Hindlimb muscle (tissue), 1 donor: ENCODE measurements around the gene THSD4. TPM values are rescaled to one million over a fixed set of nuclear protein-coding genes. Genes with fewer than 3 reads are reported as not detected.
"Not testable (repeated sequence)": the region's sequence is repeated elsewhere in the genome, so short reads cannot be mapped to it uniquely, and the experiment has no call there.

ENCODE experiments used
- DNase-seq: peaks from one replicate; pipeline ENCODE4 v3.0.0-alpha.2; 2013
- polyA plus RNA-seq: library from polyadenylated mRNA; unstranded; fragments of 120-200 nt; gene quantifications from one replicate; pipeline ENCODE4 v1.2.1, GENCODE V29; 2013; ENCODE audit not compliant: insufficient read length

Gene THSD4
- polyA plus RNA-seq, 1 donor: 17.5 TPM

DNA sequence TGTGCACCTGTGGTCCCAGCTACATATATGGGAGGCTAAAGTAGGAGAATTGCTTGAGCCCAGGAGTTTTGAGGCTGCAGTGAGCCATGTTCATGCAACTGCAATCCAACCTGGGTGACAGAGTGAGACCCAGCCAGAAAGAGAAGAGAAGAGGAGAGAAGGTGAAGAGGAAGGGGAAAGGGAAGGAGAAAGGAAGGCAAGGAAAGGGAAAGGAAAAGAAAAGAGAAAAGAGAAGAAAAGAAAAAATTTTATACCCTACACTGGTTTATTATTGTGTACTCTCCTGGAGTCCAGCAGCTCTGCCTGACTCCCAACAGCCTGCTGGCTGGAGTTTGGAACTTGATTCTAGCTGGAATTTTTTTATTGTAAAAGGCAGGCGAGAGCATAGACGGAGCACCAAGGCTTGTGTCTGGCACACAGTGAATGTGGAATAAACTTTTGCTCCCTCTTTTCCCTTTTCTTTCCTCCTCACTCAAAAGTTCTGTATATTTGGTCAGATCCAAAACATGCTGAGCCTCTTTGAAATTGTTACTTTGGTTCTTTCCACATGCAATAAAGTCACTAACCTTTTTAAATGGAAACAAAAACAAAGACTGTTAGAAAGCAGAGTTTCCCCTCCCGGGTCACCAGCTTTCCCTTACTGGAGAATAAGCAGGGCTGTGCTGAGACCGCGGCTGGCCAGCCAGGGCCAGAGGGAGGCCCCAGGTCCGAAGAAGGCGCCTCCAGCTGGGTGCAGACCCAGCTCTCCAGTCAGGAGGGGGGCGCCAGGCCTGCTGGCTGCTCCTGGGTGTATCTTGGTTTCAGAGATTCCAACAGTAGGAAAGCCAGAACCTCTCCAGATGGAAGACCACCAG, 9.9 kb downstream of the THSD4 start:
- no peak for DNase-seq

DNA sequence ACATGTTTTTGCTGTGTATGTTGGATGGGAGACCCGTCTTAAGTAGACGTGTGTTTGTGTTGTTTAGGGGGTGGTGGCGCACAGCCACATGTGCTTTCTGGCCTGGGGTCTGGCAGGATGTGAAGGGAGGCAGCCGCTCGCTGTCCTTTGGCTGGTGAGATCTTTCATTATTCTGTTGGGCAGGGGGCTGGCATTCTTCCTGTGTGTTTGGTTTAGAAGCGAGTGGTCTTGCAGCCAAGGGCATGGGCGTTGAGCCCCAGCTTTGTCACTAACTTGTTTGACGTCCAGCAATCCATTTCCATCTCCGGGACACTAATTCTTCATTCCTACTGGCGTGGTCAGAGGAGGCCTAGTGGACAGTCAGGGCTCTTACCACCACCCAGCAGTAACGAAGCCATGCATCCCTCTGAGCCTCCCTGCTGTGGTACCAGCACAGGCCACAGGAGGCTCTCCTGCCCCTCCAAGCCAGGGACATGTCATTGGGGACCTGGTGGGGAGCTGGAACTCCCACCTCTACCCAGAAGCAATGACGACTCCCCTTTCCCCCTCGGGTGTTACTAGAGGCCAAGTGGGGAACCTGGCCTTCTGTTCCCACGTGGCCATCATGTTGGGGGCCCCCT, 10.7 kb downstream of the THSD4 start:
- DNase-seq: no peak

DNA sequence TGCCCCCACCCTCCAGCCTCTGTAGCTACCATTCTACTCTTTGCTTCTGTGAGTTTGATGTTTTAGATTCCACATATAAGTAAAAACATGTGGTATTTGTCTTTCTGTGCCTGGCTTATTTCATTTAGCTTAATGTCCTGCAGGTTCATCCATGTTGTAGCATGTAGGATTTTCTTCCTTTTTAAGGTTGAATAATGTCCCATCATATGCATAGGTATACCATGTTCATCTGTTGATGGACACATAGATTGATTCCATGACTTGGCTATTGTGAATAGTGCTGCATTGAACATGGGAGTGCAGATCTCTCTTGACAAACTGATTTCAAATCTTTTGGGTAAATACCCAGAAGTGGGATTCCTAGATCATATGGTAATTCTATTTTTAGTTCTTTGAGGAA, 11.8 kb downstream of the THSD4 start:
- no peak for DNase-seq

DNA sequence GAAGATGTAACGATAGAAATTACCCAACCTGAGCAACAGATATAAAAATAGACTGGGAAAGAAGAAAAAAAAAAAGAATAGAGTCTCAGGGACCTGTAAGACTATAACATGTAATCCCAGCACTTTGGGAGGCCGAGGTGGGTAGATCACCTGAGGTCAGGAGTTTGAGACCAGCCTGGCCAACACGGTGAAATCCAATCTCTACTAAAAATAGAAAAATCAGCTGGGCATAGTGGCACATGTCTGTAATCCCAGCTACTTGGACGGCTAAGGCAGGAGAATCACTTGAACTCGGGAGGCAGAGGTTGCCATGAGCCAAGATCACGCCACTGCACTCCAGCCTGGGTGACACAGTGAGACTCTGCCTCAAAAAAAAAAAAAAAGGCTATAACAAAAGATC, 12.9 kb downstream of the THSD4 start:
- not testable (repeated sequence) for DNase-seq

DNA sequence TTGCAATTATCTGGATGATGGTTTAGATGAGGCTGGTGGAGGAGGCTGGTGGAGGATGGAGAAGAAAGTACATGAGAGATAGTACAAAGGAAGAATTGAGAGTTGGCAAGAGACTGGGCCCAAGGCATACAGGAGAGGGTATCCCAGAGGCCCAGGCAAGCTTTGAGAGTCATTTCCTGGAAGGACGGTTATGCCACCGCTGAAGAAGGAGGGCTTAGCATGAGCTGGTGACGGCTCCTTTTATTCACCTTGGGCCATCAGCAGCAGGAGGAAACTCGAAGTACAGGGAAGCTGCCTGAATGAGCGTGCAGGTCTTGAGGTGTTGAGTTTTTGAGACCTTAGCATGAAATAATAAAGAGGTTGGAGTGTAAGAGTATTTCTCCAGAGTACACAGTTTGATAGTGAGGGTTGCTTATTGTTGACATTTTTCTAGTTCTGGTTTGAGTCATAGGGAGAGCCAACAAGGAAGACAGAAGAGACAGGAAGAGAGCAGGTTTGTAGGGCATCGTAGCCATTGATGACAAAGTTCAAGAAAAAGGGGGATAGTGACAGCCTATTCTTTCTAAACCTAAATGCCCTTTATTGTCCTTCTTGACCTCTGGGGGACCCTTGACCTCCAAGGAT, 13.8 kb downstream of the THSD4 start:
- DNase-seq: no peak

DNA sequence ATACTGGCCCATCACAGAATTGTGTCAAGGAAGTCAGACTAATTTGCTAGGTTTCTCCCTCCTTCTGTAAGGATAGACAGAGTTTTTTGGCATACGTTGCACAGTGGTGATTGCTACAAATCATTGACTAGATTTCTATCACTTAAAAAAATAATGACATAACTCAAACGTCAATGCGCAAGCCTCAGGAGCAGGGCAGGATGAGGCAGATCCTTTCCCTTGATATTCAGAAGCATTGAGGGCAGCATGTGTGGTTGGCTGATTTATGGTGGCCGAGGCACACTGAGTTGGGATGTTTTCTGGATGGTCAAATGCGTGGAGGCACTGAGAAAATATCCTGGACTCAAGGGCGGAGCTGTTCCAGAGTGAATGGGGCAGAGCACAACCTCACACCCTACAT, 14.4 kb downstream of the THSD4 start:
- no peak for DNase-seq

DNA sequence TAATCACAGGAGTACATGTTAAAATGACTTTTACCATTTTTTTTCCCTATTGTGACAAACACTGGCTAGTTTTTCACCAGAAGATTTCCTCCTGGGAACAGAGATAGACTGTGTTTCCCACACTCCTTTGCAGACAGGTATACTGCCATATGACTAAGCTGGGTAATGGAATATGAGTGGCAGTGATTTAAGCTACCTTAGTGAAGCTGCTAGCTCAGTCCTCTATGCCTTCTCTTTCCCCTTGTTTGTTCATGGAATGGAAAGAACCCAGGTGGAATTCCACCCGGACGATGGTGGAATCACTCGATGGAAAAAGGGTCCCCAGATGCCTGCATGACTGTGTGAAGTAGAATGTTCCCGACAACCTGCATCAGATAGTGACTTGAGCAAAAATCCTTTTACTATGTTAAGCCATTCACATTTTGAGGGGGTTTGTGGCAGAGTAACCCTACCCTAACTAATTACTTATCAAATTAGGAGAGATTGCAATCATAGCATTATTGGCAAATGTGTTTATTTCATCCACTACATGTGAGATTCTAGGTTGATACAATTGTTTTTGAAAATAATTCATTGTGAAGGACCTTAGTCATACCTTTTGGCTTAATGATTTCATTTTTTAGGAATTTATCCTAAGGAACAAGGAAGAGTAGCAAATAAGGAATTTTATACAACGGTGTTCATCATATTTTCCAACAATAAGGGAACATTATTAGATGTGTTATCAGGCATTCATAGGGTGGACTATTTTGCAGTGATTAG, 16.5 kb downstream of the THSD4 start:
- DNase-seq: no peak

DNA sequence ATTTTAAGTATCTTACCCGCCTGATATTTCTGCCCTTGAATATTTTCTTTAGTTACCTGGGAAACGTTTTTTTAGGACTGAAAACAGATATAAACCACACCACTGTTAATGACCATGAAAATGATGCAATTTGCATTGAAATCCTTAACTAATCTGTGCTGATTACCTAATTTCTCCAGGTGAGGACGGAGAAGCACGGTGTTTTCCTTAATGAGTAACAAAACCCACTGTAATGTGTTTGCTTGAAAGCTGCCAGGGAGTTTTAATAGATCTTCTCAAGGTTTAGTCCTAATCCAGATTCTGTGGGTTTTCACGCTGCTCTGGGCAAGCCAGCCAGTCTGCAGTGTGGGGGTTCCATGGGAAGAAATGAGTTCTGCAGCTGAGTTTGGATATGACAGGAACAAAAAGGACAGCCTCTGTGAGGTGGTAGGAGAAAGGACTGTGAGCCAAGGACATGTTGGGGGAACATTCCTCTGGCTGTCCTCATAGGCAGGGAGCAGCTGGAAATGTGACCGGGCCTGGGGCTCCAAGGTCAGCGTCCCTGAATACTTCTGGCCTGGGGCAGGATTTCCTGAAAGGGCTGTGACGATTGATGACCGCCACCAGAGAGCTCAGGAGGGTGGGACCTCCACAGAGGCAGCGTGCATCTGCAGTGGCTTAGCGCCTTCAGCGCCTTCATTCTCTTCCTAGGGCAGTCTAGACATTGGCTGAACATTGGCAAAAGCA, 18.6 kb downstream of the THSD4 start:
- DNase-seq: no peak

DNA sequence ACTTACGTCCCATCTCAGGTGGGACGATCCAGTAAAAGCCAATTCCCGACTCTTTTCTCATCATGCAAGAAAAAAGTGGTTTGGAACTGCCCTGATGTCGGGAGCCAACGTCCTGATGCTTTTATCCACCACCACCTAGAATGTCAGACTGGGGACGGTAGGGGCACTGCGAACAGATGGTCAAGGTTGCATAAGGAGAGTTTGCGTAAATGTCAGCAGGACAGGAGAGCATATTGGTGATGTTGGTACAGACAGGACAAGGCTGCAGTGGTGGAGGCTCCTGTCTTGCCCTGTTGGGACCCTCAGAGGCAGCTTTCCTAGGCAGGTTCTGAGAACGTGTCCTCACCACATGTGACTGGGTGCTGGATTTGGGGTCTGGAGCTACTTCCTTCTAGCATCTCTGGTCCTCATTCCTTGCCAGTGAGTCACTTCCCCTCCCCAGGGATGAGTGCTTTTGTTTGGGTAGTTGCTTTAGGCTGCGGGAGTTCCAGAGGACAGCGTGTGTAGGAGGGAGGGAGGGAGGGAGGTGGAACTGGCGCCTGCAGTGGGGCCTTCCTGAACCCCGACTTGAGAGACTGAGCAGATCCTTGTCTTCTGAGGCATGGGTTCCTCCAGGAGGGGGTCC, 21.0 kb downstream of the THSD4 start:
- no peak for DNase-seq

DNA sequence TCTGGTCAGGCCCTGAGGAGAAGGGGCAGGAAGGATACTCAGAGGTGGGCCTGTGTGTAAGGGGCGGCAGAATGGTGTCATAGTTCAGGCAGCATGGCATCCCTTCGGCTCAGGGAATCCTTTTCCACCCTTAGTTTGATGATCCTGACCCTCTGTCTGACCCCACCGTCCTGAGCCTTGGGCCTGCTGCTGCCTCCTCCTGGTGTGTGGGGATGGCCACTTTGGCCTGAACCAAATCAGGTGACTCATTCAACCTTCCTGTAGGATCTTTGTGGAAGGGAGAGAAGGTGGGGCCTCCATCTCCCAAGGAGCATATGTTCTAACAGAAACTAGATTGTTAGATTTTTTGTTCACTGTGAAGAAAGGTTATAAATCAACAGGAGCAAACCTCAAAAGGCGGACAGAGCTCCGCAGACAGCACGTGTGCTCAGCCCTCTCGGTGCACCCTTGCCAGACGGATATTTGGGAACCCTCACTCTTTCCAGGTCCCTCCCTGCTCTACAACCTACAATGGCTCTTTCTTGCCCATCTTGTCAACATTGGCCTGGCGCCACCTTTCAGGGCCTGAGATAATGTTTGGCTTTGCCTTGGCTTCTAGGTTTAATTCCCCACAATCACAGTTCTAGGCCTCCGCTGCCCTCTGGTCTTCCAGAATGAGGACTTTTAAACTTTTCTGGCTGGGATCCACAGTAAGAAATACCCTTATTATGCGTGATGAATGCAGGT, 21.7 kb downstream of the THSD4 start:
- DNase-seq: no peak

DNA sequence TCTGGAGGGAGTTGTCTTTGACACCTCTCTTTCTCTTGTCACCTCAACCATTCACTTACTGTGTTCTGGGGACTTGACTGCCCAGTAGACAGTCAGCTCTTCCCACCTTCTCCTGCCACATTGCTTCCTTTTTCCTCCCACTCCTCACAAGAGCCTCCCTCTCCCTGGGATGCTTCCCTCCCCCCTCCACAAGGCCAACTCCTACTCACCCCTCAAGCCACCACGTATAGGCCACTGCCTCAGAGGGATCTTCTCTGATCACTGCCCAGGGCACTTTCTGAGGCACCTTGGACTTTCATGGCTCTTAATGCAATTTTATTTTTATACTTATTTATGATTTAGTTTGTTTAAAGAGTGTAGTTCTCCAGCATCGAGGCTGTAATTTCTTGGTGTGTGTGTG, 23.2 kb downstream of the THSD4 start:
- no peak for DNase-seq

DNA sequence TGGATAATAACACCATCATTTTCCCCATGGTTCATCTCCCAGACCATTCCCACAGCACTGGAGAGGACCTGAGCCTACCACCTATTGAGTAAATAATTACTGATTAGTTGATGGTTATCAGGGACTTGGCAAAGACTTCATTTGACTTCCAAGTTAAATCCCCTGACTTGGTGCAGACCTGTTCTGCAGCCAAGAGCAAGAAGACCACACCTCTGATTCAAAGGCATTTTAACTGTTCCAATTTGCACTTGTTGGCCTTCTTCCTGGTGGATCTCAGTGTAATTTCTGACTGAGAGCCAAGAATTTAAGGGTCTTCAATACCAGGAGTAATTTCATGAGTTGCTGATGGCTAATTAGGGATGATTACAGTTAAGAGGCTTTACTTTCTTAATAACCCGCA, 24.0 kb downstream of the THSD4 start:
- no peak for DNase-seq

DNA sequence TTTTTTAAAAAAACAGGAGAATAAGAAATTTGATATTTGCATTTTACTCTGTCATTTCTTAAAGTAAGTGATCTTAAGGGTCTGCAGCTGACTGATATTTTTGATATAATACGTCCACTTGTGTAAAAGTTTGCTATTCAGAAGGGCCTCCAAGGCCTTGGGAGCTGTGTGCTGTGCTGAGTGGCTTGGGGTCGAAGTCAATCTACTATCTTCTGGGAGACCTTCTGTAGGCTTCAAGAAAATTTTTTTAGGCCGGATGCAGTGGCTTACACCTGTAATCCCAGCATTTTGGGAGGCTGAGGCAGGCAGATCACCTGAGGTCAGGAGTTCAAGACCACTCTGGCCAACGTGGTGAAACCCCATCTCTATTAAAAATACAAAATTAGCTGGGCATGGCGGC, 26.3 kb downstream of the THSD4 start:
- DNase-seq: no peak

DNA sequence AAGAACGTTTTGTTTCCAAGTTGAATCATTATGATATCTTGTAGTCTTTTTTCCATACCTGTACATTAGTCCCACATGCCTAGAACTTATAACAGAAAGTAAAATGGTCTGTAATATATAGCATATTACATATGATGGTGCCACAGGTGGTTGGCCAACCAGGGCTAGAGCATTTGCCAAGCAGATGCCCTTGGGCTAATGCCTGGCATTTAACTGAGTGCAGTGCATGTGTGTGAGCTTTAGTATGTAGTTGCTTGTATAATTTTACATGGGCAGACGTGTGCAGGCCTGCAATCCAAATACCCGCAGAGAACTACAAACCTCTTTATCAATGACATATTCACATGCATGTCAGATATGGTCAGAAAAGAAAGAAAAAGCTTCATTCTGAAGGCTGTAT, 27.5 kb downstream of the THSD4 start:
- DNase-seq: no peak

DNA sequence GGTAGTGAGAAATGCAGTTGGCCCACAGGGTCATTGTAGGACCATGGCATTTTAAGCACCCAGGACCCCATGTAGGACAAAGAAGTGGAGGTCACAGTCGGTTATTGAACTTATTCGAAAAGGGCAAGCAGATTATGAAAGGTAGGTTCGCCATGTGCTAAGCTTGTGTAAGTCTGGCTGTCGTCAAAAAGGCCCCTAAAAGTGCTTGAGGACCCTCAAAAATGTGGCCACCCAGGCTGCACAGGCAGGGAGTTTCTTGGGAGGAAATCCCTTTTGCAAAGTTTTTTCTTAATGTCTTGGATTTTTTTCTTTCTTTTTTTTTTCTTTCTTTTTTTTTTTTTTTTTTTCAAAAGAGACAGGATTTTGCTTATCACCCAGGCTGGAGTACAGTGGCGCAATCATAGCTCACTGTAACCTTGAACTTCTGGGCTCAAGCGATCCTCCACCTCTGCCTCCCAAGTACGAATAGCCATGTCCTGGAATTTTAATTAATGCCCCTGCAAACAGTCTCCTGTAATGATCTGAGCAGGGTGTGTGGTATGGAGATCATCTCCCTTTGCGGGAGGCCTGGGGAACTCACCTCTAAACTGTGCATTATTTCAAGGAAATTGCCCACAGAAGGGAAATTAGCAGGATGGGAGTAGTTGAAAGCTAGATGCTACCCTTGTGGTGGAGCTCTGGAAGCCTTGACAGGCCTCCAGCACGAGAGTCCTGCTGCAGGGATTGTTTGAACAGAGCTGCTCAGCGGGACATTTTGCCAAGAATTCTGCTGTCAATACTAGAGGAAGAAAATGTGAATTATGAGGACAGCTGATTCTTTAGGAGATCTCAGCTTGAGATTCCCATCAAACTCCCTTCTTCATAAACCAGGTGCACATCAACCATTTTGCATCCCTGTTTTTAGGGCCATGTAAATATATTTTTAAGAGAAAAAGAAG, 28.4 kb downstream of the THSD4 start:
- DNase-seq: no peak

DNA sequence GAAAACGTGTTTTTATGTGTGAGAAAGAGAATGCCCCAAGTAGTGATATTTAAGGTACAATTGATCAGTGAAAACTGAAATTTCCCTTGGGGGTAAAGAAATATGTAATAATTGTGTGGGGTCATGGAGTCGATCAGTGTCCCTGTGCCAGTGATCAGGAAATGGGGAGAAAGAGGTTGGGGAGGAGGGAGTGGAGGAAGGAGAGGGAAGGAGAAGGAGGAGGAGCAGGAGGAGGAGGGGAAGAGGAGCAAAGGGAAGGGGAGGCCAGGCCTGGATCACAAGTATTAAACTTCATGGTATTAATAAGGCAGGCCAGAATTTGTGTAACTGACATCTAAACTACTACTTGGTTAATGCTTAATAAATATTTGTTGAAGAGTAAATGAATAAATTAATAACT, 30.4 kb downstream of the THSD4 start:
- no peak for DNase-seq

DNA sequence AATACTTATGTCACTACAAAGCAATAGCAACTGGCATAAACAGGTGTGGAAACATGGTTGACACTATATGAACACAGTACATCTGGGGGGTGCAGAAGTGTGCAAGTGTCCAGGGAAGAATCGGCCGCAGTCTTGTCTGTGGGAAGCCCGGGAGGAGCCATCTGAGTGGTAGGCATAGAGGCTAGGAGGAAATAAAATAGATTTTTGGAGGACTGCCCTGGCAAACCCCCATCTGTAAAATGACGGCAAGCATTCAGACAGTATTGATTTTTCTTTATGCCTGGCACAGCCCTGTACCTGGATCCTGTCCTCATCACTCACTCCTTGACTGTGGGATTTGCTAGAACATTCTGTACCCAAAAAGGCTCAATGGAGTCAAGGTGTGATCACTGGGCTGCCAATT, 31.3 kb downstream of the THSD4 start:
- no peak for DNase-seq

DNA sequence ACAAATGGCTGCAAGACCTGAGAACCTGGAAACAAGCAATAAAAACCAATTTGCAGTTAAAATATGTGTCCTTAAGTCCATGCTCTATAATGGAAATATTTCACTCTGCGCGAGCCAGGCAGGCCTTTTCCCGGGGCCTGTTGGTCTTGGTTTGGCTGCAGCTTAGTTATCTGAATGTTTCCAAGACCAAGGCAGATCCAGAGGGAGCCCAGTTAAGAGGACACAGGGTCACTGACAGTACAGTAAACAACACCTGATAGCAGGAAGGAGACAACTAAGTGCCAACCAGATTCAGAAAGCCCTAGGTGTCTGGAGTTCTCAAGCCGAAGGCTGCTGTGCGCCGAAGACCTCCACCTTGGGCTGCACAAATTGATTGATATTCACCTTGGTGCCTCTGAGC, 32.8 kb downstream of the THSD4 start:
- no peak for DNase-seq

DNA sequence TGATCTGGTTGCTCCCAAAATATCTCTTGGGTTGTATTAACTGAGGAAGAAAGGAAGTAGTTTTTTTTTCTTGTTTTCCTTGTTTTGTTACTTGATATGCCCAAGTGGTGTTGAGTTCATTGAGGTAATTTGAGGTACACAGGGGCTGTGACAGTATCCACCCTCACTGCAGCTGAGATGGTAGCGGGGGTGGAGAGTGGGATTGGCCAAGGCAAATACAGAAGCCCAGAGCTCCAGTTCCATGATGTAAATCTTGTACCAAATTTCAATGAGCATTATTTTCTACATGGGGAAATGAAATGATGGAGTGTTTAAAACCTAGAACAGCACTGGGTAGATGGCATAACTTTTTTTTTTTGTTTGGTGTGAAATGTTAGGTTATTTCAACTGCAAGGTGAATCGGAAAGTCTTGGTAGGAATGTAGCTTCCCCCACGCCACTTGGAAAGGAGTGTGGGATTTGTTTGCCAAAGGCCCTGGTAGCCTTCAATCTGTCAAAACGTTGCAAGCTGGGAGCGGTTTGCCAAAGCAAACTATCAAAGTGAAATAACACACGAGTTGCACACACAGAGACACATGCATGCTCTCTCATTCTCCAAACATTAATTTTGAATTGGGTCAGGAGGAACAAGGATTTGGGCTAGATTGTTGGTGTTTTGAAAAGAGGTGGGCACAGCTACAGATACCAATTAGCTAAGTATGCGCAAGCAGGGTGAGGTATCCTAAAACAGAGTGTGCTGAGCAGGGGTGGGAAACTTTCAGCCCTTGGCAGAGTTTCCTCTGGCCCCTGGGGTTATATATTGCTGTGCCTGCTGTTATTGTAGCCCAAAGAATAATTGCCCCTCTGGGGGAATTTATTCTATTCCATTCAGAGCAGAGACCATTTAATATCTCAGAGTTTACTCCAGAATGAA, 34.6 kb downstream of the THSD4 start:
- DNase-seq: no peak
